Thymus (tissue), 11 donors: ENCODE data around the gene RAPGEF2. TPM values are rescaled to one million over a fixed set of nuclear protein-coding genes. Genes with fewer than 3 reads are reported as not detected.

ENCODE experiments used
- DNase-seq, 9 donors: peaks; one replicate each; pipeline ENCODE4 v3.0.0-alpha.2; 2013; ENCODE audit warnings: low spot score in 9 of 9, low read depth in 6 of 9, missing footprints in 1 of 9
- H3K27ac ChIP-seq, 2 donors: one replicate each; pipeline ENCODE4 v1.5.1; 2013; ENCODE audit warnings: control low read depth in 1 of 2, low read depth in 1 of 2, low read length in 1 of 2, mild to moderate bottlenecking in 1 of 2, moderate library complexity in 1 of 2
- H3K27me3 ChIP-seq, 2 donors: one replicate each; pipeline ENCODE4 v1.5.1; 2013; ENCODE audit warnings: low read length in 1 of 2; ENCODE audit not compliant: control insufficient read depth in 2 of 2, insufficient read depth in 1 of 2
- H3K36me3 ChIP-seq, 2 donors: one replicate each; pipeline ENCODE4 v1.5.1; 2013; ENCODE audit warnings: low read length in 1 of 2, mild to moderate bottlenecking in 1 of 2, moderate library complexity in 1 of 2; ENCODE audit not compliant: control insufficient read depth in 2 of 2, insufficient read depth in 2 of 2
- H3K4me1 ChIP-seq, 2 donors: one replicate each; pipeline ENCODE4 v1.5.1; 2013; ENCODE audit warnings: low read length in 2 of 2; ENCODE audit not compliant: control insufficient read depth in 2 of 2, insufficient read depth in 2 of 2
- H3K4me3 ChIP-seq, 2 donors: one replicate each; pipeline ENCODE4 v1.5.1; 2013; ENCODE audit warnings: low read length in 2 of 2, control low read depth in 1 of 2, mild to moderate bottlenecking in 1 of 2
- H3K9me3 ChIP-seq, 2 donors: one replicate each; pipeline ENCODE4 v1.5.1; 2013; ENCODE audit warnings: low read length in 1 of 2, mild to moderate bottlenecking in 1 of 2; ENCODE audit not compliant: control insufficient read depth in 2 of 2, insufficient read depth in 1 of 2
- WGBS: extraction: QIAGEN DNeasy Blood & Tissue Kit; methylation state at CpG from one replicate; pipeline ENCODE4 v1.1.7; 2013; 5-methylcytosine and 5-hydroxymethylcytosine counted together
- polyA plus RNA-seq: library from polyadenylated mRNA; stranded (reverse); fragments of 200-250 nt; gene quantifications from one replicate; pipeline ENCODE4 v1.2.3, GENCODE V29; 2013
- total RNA-seq: library from RNA; stranded (reverse); fragments of 120-200 nt; gene quantifications from one replicate; pipeline ENCODE4 v1.2.4, GENCODE V29; 2013
- donor health status: healthy.

RAPGEF2 gene
- total and polyA plus RNA-seq, 2 donors, result 7.9 to 23.6 TPM

- H3K4me1 ChIP-seq, result no peaks in the 10 kb centered on the region
- no peak for DNase-seq
- no peaks in the 10 kb centered on the region for H3K27me3 ChIP-seq
- no peak overlapping the region for H3K4me3 ChIP-seq
- H3K9me3 ChIP-seq, result no peaks in the 10 kb centered on the region
- H3K36me3 ChIP-seq, result no peaks in the 10 kb centered on the region
- no peak overlapping the region for H3K27ac ChIP-seq
- WGBS, result 97% methylated on average over 4 of the region's 4 CpGs
These were observed 119.2 kb downstream of the RAPGEF2 start for GRCh38 chr4:159222043-159222552.

GRCh38 chr4:159224408-159224807, 121.5 kb downstream of the RAPGEF2 start:
- H3K27ac ChIP-seq, result no peak overlapping the region
- H3K36me3 ChIP-seq, result no peaks in the 10 kb centered on the region
- no peaks in the 10 kb centered on the region for H3K27me3 ChIP-seq
- no peaks in the 10 kb centered on the region for H3K9me3 ChIP-seq
- no peaks in the 10 kb centered on the region for H3K4me1 ChIP-seq
- 97% methylated on average over 3 of the region's 3 CpGs for WGBS
- DNase-seq, result no peak
- H3K4me3 ChIP-seq, result no peak overlapping the region

GRCh38 chr4:159227378-159227777, 124.5 kb downstream of the RAPGEF2 start:
- H3K4me1 ChIP-seq, result no peaks in the 10 kb centered on the region
- H3K4me3 ChIP-seq, result no peak overlapping the region
- H3K27me3 ChIP-seq, result no peaks in the 10 kb centered on the region
- 95% methylated on average over 3 of the region's 3 CpGs for WGBS
- no peak overlapping the region for H3K27ac ChIP-seq
- DNase-seq, result no peak
- no peaks in the 10 kb centered on the region for H3K36me3 ChIP-seq
- H3K9me3 ChIP-seq, result no peaks in the 10 kb centered on the region

- no peak for DNase-seq
- Histone ChIP-seq H3K36me3 (no peaks in the 10 kb centered on the region), H3K27ac (no peak overlapping the region), H3K4me1 (no peaks in the 10 kb centered on the region), H3K4me3 (no peak overlapping the region), H3K9me3 (no peaks in the 10 kb centered on the region), H3K27me3 (no peaks in the 10 kb centered on the region)
- 90% methylated on average over 11 of the region's 11 CpGs for whole genome bisulfite sequencing
These were observed 125.1 kb downstream of the RAPGEF2 start for GRCh38 chr4:159227984-159228383.

- WGBS, result 96% methylated on average over 6 of the region's 6 CpGs
- H3K9me3 ChIP-seq, result no peaks in the 10 kb centered on the region
- no peaks in the 10 kb centered on the region for H3K4me1 ChIP-seq
- no peak for DNase-seq
- no peaks in the 10 kb centered on the region for H3K27me3 ChIP-seq
- no peak overlapping the region for H3K27ac ChIP-seq
- no peaks in the 10 kb centered on the region for H3K36me3 ChIP-seq
- H3K4me3 ChIP-seq, result no peak overlapping the region
These were observed 126.3 kb downstream of the RAPGEF2 start for GRCh38 chr4:159229164-159229563.

- no peak for DNase-seq
- Histone ChIP-seq H3K27ac (no peak overlapping the region), H3K4me3 (no peak overlapping the region), H3K9me3 (no peaks in the 10 kb centered on the region), H3K27me3 (no peaks in the 10 kb centered on the region), H3K4me1 (no peaks in the 10 kb centered on the region), H3K36me3 (no peaks in the 10 kb centered on the region)
- whole genome bisulfite sequencing, result 91% methylated on average over 1 of the region's 1 CpG
These were observed 129.7 kb downstream of the RAPGEF2 start for GRCh38 chr4:159232465-159233106.

GRCh38 chr4:159235779-159236368, 133.0 kb downstream of the RAPGEF2 start:
- no peak overlapping the region for H3K27ac ChIP-seq
- H3K4me1 ChIP-seq, result no peaks in the 10 kb centered on the region
- 98% methylated on average over 3 of the region's 3 CpGs for WGBS
- no peak overlapping the region for H3K4me3 ChIP-seq
- H3K36me3 ChIP-seq, result no peaks in the 10 kb centered on the region
- H3K9me3 ChIP-seq, result no peaks in the 10 kb centered on the region
- H3K27me3 ChIP-seq, result no peaks in the 10 kb centered on the region
- no peak for DNase-seq

- Histone ChIP-seq H3K27me3 (no peaks in the 10 kb centered on the region), H3K9me3 (no peaks in the 10 kb centered on the region), H3K4me3 (no peak overlapping the region), H3K36me3 (no peaks in the 10 kb centered on the region), H3K27ac (no peak overlapping the region), H3K4me1 (no peaks in the 10 kb centered on the region)
- no peak for DNase-seq
- WGBS, result 88% methylated on average over 2 of the region's 2 CpGs
These were observed 135.1 kb downstream of the RAPGEF2 start for GRCh38 chr4:159237975-159238374.

- Histone ChIP-seq H3K36me3 (no peaks in the 10 kb centered on the region), H3K27ac (no peak overlapping the region), H3K4me1 (no peaks in the 10 kb centered on the region), H3K4me3 (no peak overlapping the region), H3K27me3 (no peaks in the 10 kb centered on the region), H3K9me3 (no peaks in the 10 kb centered on the region)
- no peak for DNase-seq
- 76% methylated on average over 2 of the region's 2 CpGs for WGBS
These were observed 135.8 kb downstream of the RAPGEF2 start for GRCh38 chr4:159238631-159239030.
